GM21423 (cell line): ENCODE data around the gene STAT4.
A peak's percentile ranks its signal among the peaks of the same experiment; 100 is the strongest.

Source experiments
- ATAC-seq: cut with Tn5 transposase; IDR thresholded peaks from one replicate; pipeline ENCODE4 v1.9.1; 2021; ENCODE audit warnings: mild to moderate bottlenecking, moderate library complexity; ENCODE audit not compliant: unreplicated experiment

The STAT4 gene, protein sequence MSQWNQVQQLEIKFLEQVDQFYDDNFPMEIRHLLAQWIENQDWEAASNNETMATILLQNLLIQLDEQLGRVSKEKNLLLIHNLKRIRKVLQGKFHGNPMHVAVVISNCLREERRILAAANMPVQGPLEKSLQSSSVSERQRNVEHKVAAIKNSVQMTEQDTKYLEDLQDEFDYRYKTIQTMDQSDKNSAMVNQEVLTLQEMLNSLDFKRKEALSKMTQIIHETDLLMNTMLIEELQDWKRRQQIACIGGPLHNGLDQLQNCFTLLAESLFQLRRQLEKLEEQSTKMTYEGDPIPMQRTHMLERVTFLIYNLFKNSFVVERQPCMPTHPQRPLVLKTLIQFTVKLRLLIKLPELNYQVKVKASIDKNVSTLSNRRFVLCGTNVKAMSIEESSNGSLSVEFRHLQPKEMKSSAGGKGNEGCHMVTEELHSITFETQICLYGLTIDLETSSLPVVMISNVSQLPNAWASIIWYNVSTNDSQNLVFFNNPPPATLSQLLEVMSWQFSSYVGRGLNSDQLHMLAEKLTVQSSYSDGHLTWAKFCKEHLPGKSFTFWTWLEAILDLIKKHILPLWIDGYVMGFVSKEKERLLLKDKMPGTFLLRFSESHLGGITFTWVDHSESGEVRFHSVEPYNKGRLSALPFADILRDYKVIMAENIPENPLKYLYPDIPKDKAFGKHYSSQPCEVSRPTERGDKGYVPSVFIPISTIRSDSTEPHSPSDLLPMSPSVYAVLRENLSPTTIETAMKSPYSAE

DNA sequence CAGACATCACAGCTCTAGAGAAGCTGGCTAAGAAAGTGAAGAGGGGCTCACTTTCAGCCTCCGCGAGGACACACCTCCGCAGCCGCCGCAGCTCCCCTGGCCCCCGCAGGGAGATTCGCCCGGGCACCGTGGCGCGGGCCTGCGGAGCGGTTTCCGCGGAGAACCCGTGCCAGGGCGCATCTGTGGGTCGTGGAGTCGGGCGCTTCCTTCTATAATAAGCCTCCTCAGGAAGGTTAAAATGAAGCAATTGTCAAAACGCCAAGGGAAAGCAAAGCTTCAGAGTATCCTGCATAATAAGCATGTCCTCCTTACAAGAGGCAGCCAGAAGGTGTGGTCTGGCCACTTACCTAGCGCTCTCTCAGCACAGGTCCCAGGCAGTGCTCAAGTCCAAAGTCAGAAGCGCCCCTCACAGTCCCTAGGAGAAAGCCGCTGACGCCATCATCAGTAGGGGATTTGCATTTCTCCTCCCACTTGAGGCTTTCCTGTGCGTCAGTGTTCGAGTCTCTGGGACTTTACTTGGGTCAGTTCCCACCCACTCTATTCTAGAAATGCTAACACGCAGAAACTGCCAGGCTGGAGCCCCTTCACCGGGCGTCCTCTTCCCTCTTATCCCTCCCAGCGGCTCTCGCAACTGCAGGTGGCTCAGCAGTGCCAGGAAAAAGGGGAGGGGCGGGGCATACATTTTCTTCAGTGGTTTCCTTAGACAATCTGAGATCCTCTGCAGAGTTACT is at the start of gene STAT4:
TSS of gene STAT4 (minus strand) at position 395 of the 731 bp plus-strand sequence. CDS start 2,791 bp downstream, outside the sequence.
- peak; percentile 87 for ATAC-seq

GRCh38 chr2:191199929-191200512 is 49.2 kb upstream of the STAT4 start:
- ATAC-seq = no peak

DNA sequence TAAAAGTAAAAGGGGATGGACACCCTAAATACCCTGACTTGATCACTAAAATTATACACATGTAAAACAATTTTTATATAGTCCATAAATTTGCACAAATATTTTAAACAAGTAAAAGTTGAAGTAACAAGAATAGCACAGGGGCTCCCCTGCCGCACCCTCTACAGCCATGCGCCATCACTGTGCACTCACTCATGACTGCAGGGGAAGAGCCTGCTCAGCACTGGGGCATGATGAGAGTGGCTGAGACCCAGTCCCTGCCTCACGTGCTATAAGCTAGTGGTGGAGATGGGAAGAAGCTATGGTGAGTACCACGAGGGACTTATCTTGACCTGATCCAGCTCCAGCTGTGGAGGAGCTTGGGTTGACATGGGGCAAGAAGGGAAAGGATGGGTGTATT is 47.5 kb upstream of the STAT4 start:
- ATAC-seq = no peak

GRCh38 chr2:191197096-191197495 is 46.3 kb upstream of the STAT4 start:
- ATAC-seq = no peak

DNA sequence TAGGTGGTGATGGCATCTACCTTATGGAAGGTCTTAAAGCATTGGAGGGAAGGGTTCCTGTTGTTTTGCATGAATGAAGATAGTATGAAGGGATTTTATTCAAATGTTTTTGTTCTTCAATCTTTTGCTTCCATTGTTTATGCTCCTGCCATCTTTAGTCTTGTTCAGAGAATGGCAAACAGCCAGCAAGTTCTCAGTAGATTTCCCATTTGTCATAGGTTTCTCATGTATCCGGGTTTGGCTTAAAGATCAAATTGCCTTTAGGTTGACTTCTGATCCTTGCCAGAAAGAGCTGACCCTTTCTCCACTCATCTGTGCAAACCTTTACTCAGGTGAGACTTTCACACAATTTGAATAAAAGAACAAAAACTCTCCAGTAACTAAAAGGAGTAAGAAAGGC is 44.2 kb upstream of the STAT4 start:
- no peak for ATAC-seq

- ATAC-seq = no peak
Observed at GRCh38 chr2:191190861-191191552, 40.2 kb upstream of the STAT4 start.

- ATAC-seq = no peak
Observed at GRCh38 chr2:191190435-191190834, 39.6 kb upstream of the STAT4 start.

- no peak for ATAC-seq
Observed at GRCh38 chr2:191189112-191189635, 38.4 kb upstream of the STAT4 start.

DNA sequence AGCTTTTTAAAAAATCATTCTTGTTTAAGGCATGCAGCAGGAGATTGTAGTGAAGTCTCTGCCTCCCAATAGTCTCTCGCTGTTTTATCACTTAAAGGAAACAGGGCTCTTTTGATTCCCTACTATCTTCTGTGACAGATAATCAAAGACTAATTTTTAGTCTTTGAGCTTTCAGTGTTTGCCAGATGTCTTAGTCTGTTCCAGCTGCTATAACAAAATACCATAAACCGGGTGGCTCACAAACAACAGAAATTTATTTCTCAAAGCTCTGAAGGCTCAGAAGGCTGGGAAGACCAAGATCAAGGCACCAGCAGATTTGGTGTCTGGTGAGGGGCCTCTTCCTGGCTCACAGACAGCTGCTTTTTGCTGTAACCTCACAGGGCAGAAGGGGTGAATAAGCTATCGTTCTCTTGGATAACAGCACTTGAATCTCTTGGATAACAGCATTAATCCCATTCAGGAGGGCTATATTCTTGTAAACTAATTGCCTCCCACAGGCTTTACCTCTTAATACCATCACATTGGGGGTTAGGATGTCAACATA is 37.8 kb upstream of the STAT4 start:
- no peak for ATAC-seq

DNA sequence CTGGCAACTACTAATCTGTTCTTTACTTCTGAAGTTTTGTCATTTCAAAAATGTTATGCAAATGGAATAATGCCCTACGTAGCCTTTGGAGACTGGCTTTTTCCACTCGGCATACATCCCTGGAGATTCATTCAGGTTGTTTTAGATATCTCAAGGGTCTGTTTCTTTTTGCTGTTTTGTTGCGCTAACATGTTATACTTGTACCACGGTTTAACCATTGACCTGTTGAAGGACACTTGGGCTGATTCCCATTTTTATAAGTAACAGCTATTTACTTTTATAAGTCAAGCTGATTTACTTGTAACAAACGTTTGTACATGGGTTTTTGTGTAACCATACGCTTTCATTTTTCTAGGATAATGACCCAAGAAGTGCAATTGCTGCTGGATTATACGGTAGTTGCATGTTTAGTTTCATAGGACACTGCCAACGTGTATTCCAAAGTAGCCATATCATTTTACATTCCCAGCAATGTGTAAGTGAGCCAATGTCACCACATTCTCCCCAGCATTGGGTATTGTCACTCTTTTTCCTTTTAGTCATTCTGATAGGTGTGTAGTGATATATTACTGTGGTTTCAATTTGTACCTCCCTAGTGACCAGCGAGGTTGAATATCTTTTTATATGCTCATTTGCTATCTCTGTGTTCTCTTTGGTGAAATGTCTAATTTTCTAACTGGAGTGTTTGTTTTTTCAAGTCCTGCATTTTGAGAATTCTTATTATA is 36.5 kb upstream of the STAT4 start:
- no peak for ATAC-seq

DNA sequence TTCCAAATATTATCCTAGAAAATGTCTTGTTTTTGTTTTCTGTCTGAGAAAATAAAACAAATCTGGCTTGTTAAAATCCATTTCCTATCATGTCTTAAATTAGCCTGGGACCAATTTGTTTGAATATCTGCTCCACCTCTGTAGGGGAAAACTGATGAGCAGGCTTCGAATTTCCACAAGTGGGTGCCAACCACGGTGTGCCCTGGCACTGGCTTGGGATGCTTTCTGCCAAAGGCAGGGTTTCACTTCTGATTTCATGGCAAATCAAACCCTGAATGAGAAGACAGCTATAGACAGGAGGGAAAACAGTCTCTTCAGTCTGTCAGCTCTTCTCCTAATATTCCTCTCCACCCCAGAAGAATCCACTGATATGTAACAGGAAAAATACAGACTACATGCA is 33.7 kb upstream of the STAT4 start:
- no peak for ATAC-seq

GRCh38 chr2:191183516-191183915 is 32.7 kb upstream of the STAT4 start:
- ATAC-seq = no peak

DNA sequence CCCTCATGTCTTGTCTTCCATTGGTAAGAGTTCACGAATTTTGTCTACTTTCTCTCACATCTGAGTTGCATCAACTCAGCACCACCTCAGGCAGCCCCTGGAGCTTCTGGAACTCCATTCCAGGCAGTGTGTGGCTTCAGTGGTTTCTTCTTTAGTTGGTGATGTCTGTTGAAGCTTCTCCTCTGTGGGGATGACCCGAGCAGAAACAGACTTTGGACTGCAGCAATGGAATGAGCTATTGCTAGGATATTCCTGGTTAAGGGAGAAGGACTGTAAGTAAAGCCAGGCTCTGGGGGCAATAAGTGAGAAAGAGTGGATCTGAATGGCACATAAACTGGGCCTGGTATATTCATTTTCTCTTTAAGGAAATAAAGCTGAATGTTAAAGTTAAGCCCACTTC is 32.3 kb upstream of the STAT4 start:
- ATAC-seq = no peak

DNA sequence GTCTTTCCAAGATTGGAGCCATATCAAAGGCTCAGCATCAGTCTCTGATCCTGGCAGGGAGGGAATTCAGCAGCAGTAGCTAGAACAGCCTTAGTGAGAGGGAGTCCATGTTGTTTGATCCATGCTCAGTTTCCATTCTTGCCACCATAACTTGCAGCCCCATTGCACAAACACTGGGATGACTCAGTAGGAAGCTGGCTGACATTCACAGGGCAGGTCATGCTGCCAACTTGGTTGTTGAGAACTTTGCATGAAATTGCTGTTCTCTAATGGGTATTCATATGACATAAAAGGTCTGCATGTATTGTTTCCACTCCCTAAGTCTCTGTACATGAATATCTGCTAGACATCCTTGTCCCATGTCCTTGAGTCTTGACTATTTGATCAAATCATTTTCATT is 29.9 kb upstream of the STAT4 start:
- ATAC-seq = no peak

- ATAC-seq = no peak
Observed at GRCh38 chr2:191180276-191180675, 29.5 kb upstream of the STAT4 start.

- no peak for ATAC-seq
Observed at GRCh38 chr2:191178806-191179514, 28.2 kb upstream of the STAT4 start.

DNA sequence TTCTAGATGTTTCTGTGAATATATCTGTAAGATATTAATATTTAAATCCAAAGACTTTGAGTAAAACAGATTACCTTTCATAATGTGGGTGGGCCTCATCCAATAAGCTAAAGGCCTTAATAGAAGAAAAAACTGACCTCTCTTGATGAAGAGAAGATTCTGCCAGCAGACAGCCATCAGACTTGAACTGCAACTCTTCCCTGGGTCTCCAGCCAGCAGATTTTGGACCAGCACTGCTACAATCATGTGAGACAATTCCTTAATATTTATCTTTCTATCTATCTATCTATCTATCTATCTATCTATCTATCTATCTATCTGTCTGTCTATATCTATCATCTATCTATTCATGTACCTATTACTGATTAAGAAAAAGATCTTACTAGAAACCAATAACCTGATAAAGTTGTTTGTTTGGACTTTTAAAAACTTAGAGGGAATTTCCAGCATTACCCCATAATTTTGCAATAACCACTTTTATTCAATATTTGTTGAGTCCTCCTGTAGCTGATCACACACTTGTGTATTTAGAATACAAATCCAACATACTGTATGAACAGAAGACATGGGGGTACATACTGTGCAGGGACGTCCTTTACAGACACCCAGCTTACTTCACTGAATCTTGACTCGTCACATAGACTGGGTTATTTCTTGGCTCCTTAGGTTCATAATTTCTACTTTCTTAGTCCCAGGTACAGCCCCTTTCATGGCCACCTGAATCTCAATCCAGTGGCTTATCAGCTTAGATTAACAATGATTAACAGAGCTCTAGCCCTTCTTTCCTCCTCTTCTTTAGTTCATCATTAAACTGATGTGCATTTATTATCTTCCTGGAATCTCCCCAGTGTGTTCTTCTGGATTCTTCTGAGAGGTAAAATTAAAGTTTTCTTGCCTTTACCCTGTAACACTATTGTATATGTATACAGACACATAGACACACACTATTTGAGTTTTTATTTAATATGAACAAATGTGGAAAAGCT is 27.2 kb upstream of the STAT4 start:
- no peak for ATAC-seq
